ENCODE results near the gene NGEF.

GRCh38 chr2:232908695-232909094, 104.4 kb downstream of the NGEF start:
- TF ChIP-seq CTCF (IDR thresholded peaks at IDR 0.05) (no peak), POLR2A (IDR thresholded peaks at IDR 0.05) (no peak)

All from uterus (tissue), 2 donors.